WTC11 (cell line): Measurements from ENCODE around the gene CCDC12. TPM values are rescaled to one million over a fixed set of nuclear protein-coding genes. Genes with fewer than 3 reads are reported as not detected.

Experiments
- ATAC-seq: fragments of 200-7000 bp; cut with Tn5 transposase; 2 replicates; pipeline ENCODE4 v1.10.0; 2021; ENCODE audit warnings: mild to moderate bottlenecking, moderate library complexity
- CTCF ChIA-PET: fragments of 300-600 bp; sonication (Branson Sonifier 250); formaldehyde crosslinking; loops from one replicate; lab custom pipeline; 2021; ENCODE audit warnings: antibody characterized with exemption; lab: Charles Lee
- POLR2A ChIA-PET: fragments of 350-600 bp; sonication (Branson Sonifier 250); formaldehyde crosslinking; loops from one replicate; lab custom pipeline; 2021; ENCODE audit warnings: antibody characterized with exemption; lab: Charles Lee
- DNase-seq: peaks from one replicate; pipeline ENCODE4 v3.0.0; 2021; ENCODE audit warnings: low spot score
- H3K27ac Mint-ChIP-seq: 2 replicates; pipeline ENCODE4 v1.8.0; 2021; ENCODE audit warnings: mixed read lengths
- H3K27me3 Mint-ChIP-seq: 2 replicates; pipeline ENCODE4 v1.8.0; 2021; ENCODE audit warnings: low read depth, mild to moderate bottlenecking, moderate library complexity, mixed read lengths
- H3K36me3 Mint-ChIP-seq: 2 replicates; pipeline ENCODE4 v1.8.0; 2021; ENCODE audit warnings: mixed read lengths
- H3K4me1 Mint-ChIP-seq: 2 replicates; pipeline ENCODE4 v1.8.0; 2022; ENCODE audit warnings: mixed read lengths
- H3K4me3 Mint-ChIP-seq: 2 replicates; pipeline ENCODE4 v1.8.0; 2021; ENCODE audit warnings: mild to moderate bottlenecking, moderate library complexity, mixed read lengths
- H3K9me3 Mint-ChIP-seq: 2 replicates; pipeline ENCODE4 v1.8.0; 2021; ENCODE audit warnings: mixed read lengths
- ATF1 ChIP-seq: sonication (generic); formaldehyde crosslinking; IDR thresholded peaks from 2 replicates; pipeline ENCODE4 v1.8.1; 2023; ENCODE audit warnings: mild to moderate bottlenecking, moderate library complexity, missing genetic modification reagents
- EMX1 ChIP-seq: fragments of 250-450 bp; sonication (Bioruptor Pico); IDR thresholded peaks from 2 replicates; pipeline ENCODE4 v1.8.0; 2021; ENCODE audit warnings: mild to moderate bottlenecking
- ERG ChIP-seq: fragments of 250-450 bp; sonication (Bioruptor Pico); IDR thresholded peaks from 2 replicates; pipeline ENCODE4 v1.8.0; 2021; ENCODE audit warnings: mild to moderate bottlenecking
- ETV6 ChIP-seq: sonication (generic); formaldehyde crosslinking; IDR thresholded peaks from 2 replicates; pipeline ENCODE4 v1.8.1; 2022; ENCODE audit warnings: mild to moderate bottlenecking, missing genetic modification reagents
- FOXK1 ChIP-seq: sonication (generic); formaldehyde crosslinking; IDR thresholded peaks from 2 replicates; pipeline ENCODE4 v1.8.0; 2022; ENCODE audit warnings: mild to moderate bottlenecking, moderate library complexity, missing genetic modification reagents
- HMGXB4 ChIP-seq: sonication (generic); formaldehyde crosslinking; IDR thresholded peaks from 2 replicates; pipeline ENCODE4 v1.8.1; 2023; ENCODE audit warnings: mild to moderate bottlenecking, moderate library complexity, missing genetic modification reagents
- IRF1 ChIP-seq: sonication (generic); formaldehyde crosslinking; IDR thresholded peaks from 2 replicates; pipeline ENCODE4 v1.8.0; 2023; ENCODE audit warnings: missing genetic modification reagents
- NR2C2 ChIP-seq: sonication (generic); formaldehyde crosslinking; IDR thresholded peaks from 2 replicates; pipeline ENCODE4 v1.8.0; 2022; ENCODE audit warnings: mild to moderate bottlenecking, missing genetic modification reagents
- OVOL2 ChIP-seq: fragments of 250-450 bp; sonication (Bioruptor Pico); IDR thresholded peaks from 2 replicates; pipeline ENCODE4 v1.9.0; 2021; ENCODE audit warnings: mild to moderate bottlenecking, borderline replicate concordance
- PRRX2 ChIP-seq: fragments of 250-450 bp; sonication (Bioruptor Pico); IDR thresholded peaks from 2 replicates; pipeline ENCODE4 v1.8.0; 2021; ENCODE audit warnings: mild to moderate bottlenecking
- TCF7 ChIP-seq: sonication (generic); formaldehyde crosslinking; IDR thresholded peaks from 2 replicates; pipeline ENCODE4 v1.8.0; 2022; ENCODE audit warnings: mild to moderate bottlenecking, low read depth, missing genetic modification reagents, moderate library complexity
- TEAD4 ChIP-seq: sonication (generic); formaldehyde crosslinking; IDR thresholded peaks from 2 replicates; pipeline ENCODE4 v1.8.0; 2022; ENCODE audit warnings: mild to moderate bottlenecking, missing genetic modification reagents
- TP53 ChIP-seq: sonication (generic); formaldehyde crosslinking; IDR thresholded peaks from 2 replicates; pipeline ENCODE4 v1.8.1; 2023; ENCODE audit warnings: mild to moderate bottlenecking, missing genetic modification reagents
- ZBTB43 ChIP-seq: sonication (generic); formaldehyde crosslinking; IDR thresholded peaks from 2 replicates; pipeline ENCODE4 v1.8.1; 2023; ENCODE audit warnings: mild to moderate bottlenecking, missing genetic modification reagents
- ZMAT4 ChIP-seq: fragments of 250-450 bp; sonication (Bioruptor Pico); IDR thresholded peaks from 2 replicates; pipeline ENCODE4 v1.9.0; 2021; ENCODE audit warnings: mild to moderate bottlenecking
- ZNF281 ChIP-seq: sonication (generic); formaldehyde crosslinking; IDR thresholded peaks from 2 replicates; pipeline ENCODE4 v1.8.0; 2023; ENCODE audit warnings: mild to moderate bottlenecking, missing genetic modification reagents
- ZNF532 ChIP-seq: fragments of 250-450 bp; sonication (Bioruptor Pico); IDR thresholded peaks from 2 replicates; pipeline ENCODE4 v1.9.0; 2021; ENCODE audit warnings: mild to moderate bottlenecking, borderline replicate concordance
- total RNA-seq: library from RNA; stranded (reverse); gene quantifications from 3 replicates; pipeline ENCODE4 v1.2.3, GENCODE V29; 2021

Gene CCDC12
- total RNA-seq, 1 experiment from 2014 or later = 59.1 TPM

- POLR2A ChIA-PET = interaction anchor here (1.0 kb wide), 1 partner anchor 22 kb away, joined by 3 read pairs; the partner anchor contains the start of gene NBEAL2
- H3K27ac Mint-ChIP-seq = no peak overlapping the region
- no peak for ATAC-seq
- peaks cover 3% of the 10 kb centered on the region for H3K4me1 Mint-ChIP-seq
- CTCF ChIA-PET = interaction anchor here (1.1 to 1.6 kb wide), 6 partner anchors 14 to 322 kb away, joined by 3 to 9 read pairs (median 4); partner anchors contain the start of gene SETD2
- H3K27me3 Mint-ChIP-seq = no peaks in the 10 kb centered on the region
- TF ChIP-seq PRRX2 = no peak
- no peak for TF ChIP-seq IRF1 (CRISPR knock-in tag)
- TF ChIP-seq ZMAT4 (CRISPR knock-in tag) = no peak
- TF ChIP-seq EMX1 (CRISPR knock-in tag) = no peak
- no peak for TF ChIP-seq ETV6 (CRISPR knock-in tag)
- no peak for TF ChIP-seq ZBTB43
- no peak for TF ChIP-seq ZNF281 (CRISPR knock-in tag)
- no peak for TF ChIP-seq HMGXB4 (CRISPR knock-in tag)
- no peak for TF ChIP-seq FOXK1 (CRISPR knock-in tag)
- TF ChIP-seq TEAD4 (CRISPR knock-in tag) = no peak
- no peak for TF ChIP-seq OVOL2 (CRISPR knock-in tag)
- TF ChIP-seq ERG (CRISPR knock-in tag) = no peak
- no peak for TF ChIP-seq TCF7 (CRISPR knock-in tag)
- TF ChIP-seq NR2C2 = no peak
- TF ChIP-seq TP53 (CRISPR knock-in tag) = no peak
- no peak for TF ChIP-seq ZNF532 (CRISPR knock-in tag)
- no peak for TF ChIP-seq ATF1 (CRISPR knock-in tag)
- TF ChIP-seq, all 79 proteins: peak for 0
- H3K4me3 Mint-ChIP-seq = no peak overlapping the region
- DNase-seq = no peak
- H3K36me3 Mint-ChIP-seq = peaks cover 24% of the 10 kb centered on the region; the same call in 1 of the 2 replicates
- no peaks in the 10 kb centered on the region for H3K9me3 Mint-ChIP-seq
Measured at GRCh38 chr3:47001731-47002170, 25.2 kb upstream of the CCDC12 start.
